Measurements from ENCODE around the gene KCNIP4.

Gene KCNIP4

DNA sequence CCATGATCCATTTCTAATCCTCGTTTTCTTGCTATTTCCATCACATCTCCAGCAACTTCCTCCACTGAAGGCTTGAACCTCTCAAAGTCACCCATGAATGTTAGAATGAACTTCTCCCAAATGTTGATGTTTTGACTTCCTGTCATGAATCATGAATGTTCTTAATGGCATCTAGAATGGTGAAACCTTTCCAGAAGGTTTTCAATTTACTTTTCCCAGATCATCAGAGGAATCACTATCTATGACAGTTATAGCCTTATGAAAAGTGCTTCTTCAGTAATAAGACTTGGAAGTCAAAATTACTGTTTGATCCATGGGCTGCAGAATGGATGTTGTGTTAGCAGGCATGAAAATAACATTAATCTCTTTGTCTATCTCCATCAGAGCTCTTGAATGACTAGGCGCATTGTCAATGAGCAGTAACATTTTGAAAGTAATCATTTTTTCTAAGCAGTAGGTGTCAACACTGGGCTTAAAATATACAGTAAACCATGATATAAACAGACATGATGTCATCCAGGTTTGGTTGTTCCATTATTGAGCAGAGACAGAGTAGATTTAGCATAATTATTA, 268.2 kb downstream of the KCNIP4 start:
- DNase-seq = no peak

DNA sequence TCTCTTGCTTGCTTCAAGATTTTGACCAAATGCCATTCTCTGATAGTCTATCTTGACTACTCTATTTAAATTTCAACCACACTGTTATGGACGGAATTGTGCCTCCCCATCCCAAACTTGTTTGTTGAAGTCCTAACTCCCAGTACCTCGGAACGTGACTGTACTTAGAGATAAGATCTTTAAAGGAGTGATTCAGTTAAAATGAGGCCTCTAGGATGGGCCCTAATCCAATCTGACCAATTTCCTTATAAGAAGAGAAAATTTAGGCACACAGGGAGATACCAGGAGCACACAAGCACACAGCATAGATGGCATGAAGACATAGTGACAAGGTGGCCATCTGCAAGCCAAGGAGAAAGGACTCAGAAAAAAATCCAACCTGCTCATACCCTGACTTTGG, 269.9 kb downstream of the KCNIP4 start:
- no peak for DNase-seq

DNA sequence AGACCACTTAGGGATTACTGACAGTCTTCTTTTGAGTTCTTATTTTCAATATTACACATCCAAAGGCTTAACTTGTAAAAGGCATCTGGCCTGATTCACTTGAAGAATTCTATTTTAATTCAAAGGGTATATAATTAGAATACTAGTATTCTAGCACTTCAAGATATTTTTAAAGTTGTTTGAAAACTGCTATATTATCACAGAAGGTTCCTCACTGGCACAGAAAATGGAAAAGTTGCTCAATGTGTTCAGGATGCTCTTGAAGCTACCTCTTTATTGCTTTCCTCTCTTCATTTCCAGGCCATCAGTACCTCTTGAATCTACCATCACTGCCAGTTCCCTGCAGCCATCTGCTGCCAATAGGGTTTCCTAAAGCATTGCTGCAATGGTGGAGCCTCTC, 271.4 kb downstream of the KCNIP4 start:
- no peak for DNase-seq

DNA sequence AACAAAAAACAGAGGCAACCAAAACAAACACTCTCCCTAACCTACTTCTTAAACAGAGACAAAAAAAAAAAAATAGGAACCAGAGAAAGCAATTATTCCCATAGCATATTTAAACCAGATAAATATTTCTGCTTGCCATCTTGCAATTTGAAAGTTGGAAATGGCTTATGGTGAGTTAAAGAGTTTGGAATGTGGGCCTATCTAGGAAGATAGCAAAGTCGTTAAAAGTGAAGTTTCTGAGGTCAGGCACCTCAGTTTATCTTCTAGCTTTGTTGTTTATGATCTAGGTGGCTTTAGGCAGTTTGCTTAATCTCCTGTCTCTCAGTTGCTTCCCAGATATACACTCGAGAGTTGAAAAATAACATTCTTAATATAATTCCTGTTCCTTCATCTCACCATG, 284.2 kb downstream of the KCNIP4 start:
- no peak for DNase-seq

DNA sequence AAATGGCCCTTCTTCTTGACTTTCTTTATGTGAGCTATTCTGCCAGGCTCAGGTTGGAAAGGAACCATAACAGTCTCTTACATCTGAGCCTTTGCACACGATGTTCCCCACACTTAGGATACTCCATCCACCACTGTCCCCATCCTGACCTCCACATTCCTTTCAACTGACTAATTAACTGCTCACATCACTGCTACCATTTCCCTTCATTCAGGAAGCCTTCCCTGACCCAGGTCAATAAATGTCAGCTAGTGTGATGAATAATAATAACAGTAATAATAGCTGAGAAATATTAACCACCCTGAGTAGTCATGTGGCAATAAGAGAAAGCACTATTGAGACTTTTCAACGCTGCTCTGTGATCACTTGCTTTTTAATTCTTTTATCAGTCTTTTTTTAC, 291.7 kb downstream of the KCNIP4 start:
- no peak for DNase-seq

DNA sequence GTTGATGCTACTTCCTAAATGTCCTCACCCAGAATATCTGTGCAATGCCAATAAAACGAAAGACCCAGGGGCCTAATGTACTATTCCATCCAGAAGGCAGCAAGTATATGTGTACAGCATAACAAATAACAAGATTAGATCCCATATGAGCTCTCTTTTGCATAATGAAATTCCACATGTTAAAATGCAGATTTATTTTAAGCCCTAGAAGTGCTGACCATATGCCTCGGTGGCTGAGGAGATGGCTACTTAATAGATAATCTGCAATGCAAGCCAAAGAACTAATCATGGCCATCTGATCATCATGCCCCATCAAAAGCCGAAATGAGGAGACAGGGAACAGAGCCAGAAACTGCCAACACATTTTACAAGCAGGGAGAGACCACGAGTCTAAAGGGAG, 293.5 kb downstream of the KCNIP4 start:
- DNase-seq = no peak

DNA sequence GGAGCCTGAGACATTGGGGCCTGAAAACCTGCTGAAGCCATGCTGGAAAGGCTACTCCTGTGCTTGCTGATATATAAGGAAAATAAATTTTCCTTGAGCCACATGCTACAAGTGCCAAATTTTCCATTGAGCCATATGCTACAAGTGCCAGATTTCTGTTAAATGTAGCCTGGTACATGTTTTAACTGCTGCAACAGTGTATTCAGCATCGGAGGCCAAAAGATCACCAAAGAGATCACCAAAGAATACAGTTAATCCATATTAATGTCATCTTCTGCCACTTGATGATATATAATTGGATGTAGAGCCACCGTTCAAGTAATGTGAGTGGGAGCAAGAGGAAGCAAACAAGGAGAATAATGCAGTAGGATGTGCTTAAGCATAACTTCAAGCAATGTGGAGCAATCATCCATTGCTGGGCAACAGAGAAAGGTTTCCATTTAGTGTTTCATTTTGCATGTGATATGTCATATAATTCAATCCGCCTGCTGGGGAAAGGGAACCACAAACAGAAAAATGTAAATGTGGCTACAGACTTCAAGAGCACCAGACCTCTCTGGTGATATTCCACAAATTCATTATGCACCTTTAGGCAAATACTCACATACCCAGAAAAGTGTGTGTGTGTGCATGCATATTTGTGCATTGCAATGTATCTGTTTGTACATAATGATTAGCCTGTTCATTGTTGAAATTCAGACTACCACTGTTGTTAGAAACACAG, 295.9 kb downstream of the KCNIP4 start:
- DNase-seq = no peak

DNA sequence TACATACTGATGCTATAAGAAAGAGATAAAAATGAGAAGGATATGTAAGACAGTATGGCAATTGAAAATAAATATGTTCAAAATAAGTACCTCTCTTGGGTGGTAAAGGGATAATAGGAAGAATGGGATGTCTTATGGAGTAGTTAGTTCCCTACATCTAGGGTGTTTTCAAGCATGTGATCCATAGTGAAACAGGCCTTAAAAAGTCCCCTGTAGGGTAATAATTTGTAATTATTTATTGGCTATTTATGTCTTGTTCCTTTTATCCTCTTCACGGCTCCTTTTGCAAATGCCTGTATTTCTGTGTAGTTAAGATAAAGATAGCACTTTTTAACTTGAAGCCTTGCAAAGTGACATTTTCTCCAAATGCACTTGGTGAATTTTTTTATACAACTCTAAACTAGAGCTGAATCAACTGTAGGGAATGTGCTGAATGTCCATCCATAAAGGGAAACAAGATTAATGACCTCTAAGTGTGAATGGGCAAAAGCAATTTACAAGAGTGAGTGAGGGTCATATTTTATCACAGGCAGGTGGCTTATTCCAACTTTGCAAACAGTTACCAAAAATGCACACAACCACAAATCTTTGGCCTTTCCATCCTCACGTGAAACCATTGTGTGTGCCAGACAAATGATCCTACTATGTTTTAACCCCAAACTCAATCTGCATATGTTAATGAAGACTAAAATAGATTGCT, 299.0 kb downstream of the KCNIP4 start:
- DNase-seq = no peak

DNA sequence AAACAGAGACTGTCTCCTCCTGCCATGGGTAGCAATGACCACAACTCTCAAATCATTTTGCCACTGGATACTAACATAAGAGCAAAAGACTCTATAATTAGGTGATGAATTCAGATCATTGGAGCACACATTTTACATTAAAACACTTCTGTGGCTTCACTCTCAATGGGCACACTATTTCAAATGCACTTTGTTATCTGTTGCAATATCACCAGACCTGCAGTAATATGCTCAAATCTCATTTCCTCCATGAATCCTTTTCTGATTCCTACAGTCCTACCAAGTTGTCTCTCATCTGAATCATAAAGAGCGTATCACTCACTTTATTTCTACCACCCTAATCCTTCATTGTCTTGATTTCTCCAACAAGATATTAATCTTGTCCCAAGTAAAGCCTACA, 302.8 kb downstream of the KCNIP4 start:
- no peak for DNase-seq

DNA sequence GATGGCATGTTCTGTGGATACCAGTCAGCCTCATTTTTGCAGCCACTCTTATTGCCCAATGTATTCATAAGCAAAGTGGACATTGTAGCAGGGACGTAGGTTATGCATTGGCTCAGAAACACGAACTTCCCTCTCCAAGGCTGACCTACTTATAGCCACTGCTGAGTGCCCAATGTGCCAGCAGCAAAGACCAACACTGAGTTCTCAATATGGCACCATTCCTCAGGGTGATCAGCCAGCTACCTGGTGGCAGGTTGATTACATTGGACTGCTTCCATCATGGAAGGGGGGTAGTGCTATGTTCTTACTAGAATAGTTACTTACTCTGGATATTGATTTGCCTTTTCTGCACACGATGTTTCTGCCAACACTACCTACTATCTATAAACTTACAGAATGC, 306.9 kb downstream of the KCNIP4 start:
- no peak for DNase-seq

DNA sequence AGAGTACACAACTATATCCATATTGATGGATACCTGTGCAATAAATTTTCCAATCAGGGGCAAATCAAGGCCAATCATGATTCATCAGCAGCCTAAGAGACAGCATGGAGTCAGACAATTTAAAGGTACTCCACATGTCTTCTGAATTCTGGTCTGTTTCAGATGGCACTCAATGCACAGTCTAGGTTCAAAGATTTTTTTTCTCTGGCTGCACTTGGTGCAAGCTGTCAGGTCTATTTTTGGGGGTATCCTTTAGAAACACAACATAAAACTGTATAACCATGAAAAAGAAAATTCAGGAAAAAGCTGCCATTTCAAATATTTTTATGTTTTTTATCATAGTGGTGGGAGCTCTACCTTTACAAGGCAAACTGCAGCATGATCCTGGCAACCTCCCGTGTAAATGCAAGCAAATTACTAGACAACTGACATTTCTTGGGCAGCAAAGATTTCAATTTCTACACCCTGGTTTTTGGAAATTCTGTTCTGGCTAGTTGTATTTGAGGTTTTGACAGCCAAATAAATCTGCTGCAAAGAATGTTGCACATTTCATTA, 310.3 kb downstream of the KCNIP4 start:
- DNase-seq = no peak

DNA sequence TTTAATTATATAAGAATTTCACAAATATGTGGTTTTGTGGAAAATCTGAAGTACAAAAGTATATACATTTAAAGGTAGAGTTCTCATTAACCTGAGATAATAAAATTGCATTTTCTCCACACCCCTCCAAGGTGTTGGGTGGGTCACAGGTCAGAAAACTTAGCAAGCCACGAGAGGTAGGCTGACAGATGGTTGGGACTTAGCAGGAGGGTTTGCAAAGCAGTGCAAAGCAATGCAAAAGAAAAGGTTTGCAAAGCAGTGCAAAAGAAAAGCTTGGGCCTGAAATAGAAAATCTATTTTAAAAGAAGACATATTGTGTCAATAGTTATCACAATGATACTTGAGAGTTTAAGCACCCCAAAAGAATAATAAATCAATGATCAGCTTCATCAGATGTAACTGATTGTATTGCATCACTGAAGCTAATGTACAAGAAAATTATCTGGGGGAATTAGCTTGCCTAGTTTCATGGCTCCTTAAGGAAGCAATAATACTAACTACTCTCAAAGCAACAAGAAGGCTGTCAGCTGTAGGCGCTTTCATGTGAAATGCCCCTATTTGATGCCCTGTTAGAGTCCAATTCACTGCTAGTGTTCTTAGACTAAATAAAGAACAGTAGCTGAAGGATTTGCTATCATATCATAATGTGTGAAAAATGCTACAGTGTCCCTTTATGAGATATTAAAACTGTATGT, 319.5 kb downstream of the KCNIP4 start:
- DNase-seq = no peak

DNA sequence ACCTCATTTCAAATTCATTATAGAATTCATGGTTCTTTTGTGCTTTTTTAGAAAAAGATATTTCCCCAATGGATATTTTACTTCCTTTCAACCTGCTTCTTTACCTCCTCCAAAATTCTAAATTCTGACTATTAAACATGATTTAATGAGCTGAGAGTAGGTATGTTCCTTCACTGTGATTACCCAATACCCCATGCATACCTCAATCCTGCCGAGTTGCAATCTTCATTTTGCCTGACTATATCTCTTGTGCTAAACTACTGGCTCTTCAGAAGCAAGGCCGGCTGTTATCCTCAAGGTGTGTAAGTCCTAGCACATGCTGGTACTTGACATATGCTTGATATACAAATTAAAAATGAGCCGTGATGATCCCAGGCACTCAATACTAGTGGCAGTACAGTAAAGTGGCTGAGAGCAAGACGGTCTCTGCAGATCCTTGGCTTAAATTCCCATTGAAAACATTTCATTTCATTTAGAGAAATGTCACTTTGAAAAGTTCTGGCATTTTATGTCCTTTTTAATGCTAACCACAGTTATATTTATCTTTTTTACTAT, 320.4 kb downstream of the KCNIP4 start:
- DNase-seq = no peak

DNA sequence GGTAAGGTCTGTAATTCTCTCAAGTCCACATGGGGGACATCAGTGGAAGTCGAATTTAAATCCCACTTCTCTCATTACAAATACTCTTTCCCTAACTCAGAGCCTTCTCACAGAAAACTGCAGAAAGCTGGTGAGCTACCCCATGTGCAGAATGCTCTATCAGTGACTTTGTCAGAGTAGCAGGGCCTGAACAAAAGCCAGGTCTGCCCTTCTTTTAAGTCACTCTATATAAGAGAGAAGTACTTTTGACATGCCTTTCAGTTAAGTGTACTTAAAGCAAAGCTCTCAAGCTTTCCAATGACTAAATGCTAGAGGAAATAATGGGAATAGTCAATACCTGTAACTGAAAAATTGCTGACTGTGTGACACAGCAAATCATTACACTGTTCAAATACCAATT, 323.1 kb downstream of the KCNIP4 start:
- no peak for DNase-seq

DNA sequence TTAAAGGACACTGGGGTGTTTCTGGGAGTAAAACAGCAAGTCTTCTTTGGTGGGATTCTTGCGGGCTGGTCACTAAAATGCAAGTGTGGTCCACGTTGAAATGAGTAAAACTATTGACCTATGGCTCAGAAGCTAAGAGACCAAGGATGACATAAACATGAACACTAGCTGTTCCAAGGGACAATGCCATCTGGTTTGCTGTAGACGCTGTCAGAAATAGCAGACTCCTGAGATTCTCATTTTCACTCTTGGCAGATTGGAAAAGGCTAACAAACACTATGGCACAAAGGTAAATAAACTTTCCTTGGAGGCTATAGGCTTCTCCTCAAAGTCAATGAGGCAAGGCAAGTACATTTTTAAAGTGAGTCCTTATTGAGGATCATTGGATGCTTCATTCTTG, 343.6 kb downstream of the KCNIP4 start:
- no peak for DNase-seq

DNA sequence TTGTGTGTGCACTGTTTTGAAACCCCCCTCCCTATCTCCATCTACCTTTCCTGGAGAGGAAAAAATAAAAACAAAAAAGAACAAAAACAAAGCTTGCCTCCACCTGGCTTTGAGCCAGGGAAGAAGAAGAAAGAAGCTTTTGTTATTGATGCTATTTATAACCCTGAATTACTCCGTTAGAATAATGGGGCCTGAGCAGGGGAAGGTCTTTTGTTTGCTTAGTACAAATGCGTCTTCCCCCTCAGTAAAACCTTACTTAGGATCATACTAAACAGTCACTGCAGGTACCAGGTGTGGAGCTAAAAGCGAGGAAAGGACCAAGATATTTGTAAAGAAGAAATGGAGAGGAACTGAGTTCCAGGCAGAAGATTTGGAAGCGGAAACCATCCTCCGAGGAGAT, 352.1 kb downstream of the KCNIP4 start:
- no peak for DNase-seq

DNA sequence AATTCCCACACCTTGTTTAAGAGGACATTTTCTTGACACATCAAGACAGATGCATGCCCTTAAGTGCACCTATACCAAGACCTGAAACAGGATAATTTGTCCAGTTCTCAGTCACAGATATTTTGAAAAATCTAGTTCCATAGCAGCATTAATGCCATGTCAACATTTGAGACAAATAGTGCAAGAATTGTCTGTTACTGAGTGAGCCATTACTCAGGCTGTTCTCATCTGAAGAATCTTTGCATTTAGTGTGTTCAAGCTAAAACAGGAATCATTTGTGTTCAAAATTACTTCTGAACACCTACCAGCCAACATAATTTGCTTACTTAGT, 354.9 kb downstream of the KCNIP4 start:
- no peak for DNase-seq

DNA sequence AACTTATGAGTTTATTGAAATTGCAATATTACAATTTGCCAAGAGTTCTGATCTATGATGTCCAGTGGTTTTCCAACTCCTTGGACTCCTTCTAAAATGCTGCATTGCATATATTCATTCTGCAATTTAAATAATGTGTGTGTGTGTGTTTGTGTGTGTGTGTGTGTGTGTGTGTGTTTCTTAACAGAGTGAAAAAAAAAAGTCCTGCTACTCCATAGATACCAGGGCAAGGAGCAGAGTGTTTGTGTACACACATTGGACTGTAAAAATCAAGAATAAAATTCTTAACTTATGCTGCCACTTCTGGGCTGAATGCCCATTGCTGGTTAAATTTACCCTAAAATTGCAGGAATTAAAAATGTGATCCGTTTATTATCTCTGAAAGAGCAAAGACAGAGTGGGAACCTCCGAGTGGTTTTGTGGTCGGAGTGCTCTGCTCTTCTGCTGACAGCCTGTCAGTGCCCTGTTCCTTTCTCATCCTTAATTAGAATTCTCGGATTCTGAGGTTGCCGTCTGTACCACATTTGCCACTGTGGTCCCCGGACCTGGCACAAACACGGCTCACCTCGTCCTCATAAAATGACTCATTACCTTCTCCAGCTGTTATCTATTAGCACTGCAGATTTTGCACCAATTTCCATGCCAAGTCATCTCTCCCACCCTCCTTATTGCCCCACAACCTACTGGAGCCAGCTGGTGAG, 355.5 kb downstream of the KCNIP4 start:
- no peak for DNase-seq

DNA sequence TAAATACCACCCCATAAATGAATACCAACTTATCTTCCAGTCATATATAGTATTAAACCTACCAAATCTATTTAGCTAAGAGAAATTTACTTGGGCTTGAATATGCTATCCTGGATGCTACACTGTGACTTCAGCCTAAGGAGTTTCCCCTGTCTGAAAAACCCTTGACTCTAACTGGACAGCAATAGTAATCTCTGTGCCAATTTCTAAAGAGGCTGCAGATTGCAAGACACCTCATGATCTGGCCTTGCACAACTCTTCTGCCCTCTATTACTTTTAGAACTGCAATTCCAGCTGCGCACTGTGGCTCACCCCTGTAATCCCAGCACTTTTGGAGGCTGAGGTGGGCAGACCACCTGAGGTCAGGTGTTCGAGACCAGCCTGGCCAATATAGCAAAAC, 371.5 kb downstream of the KCNIP4 start:
- no peak for DNase-seq

DNA sequence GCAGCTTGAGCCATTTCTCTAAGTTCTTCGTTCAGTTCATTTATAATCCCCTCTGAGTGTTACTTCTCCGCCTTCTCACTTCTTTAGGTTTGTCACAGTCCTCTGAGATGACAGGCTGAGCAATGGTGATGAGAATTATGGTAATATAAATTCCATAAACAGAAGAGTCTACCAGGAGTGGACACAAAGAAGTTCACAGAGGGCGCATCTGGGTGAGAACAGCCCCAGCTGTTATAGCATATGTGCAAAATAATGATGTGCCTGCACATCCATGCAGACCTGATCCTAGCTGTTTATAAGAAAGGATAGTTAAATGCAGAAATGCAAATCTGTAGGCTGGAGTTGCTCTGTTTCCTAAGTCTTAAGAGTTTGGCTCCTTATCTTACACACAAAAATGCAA, 377.5 kb downstream of the KCNIP4 start:
- DNase-seq = no peak

DNA sequence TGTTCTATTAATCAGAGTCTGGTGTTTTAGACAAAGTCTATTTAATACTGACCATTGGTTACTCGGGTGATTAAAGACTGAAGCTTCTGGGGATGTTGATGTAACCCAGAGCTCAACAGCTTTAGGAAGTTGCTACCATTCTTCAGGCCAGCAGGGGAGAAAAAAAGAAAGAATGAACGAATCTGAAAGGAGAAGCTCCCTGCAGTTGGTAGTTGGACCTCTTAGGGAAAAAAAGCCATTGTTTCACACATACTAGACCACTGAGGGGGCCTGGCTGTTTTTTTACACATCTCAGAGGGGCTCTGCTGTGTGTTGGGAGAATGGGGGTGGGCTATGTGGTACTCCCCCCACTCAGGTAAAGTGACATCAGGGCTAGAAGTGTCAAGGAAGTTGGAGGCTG, 378.9 kb downstream of the KCNIP4 start:
- DNase-seq = no peak

DNA sequence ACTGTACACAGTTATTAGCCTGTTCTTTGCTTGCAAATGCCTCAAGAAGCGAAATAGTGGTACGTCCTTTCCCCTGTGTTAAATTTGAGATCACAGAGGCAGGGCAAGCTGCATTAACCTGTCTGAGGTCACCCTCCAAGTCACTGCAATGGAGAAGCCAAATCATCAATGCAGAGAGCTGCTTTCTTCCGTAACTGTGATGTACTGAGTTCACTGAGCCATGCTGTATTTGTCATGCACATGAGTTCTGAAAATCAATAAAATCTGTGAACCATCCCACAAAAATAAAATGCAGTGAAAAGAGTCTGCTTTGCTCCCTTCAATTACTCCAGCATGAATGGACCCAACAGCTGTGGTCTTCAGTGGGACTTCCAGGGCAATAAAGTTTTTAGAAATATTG, 393.5 kb downstream of the KCNIP4 start:
- DNase-seq = no peak

DNA sequence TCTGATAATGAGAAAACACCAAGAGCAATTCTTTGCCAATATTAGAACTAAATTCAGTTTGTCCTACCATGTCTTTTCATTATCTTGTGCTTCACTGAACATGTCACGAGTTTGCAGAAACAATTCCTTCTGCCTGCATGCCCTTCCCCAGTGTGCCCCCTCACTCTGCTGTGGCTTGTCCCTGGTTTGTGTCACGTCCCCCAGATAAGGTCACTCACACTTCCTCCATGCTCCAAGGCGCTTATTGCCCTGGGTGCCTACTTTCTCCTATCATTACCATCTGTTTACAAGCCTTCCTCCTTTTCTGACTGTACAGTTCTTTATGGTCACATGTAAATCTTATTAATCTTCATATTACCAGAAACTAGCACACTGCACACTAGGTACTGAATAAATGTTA, 394.1 kb downstream of the KCNIP4 start:
- no peak for DNase-seq
